H4 (cell line): Measurements from ENCODE around the gene KIR2DL3. TPM values are rescaled to one million over a fixed set of nuclear protein-coding genes. Genes with fewer than 3 reads are reported as not detected.

Source experiments
- DNase-seq: peaks from one replicate; pipeline ENCODE4 v3.0.0-alpha.2; 2015; ENCODE audit warnings: low spot score
- total RNA-seq: library from RNA; depleted of rRNA; stranded (reverse); fragments of >200 nt; shearing (Covaris generic); gene quantifications from 2 replicates; pipeline ENCODE4 v1.2.3, GENCODE V29; 2014; rRNA removed

KIR2DL3 gene
- total RNA-seq, 1 experiment from 2014 or later = not detected

DNA sequence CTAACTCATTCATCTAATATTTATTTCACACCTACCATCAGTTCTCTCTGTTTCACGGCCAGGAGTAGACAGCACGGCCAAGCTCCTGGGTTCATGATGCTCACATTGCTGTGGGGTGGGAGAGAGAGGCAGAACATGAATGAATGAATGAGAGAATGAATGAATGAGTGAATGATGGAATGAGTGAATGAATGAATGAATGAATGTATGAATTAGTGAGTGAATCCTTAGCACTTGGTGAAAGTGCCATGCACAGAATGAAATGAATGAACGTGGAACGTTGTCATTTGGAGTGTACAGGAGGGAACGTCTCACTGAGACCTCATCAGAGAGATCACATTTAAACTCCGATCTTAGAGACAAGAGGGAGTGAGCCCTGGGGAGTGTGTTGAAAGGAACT is 53.2 kb downstream of the KIR2DL3 start:
- DNase-seq = no peak

DNA sequence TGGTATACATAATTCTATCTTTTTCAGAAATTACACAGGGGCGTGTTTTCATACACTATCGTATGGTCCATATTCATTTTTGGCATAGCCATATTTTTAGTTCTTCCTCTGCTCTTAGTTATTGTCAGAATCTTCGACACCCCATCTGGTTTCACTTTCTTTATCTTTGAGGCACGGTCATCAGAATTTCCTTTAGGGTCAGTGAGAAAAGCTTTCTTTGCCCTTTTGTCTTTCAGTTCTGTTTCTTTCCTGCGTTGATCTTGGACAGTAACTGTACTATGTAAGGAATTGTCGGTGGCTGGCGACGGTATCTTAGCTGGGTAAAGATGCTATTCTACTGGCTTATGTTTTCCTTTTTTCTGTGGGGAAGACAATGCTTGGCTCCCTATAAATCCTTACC is 54.5 kb downstream of the KIR2DL3 start:
- no peak for DNase-seq

DNA sequence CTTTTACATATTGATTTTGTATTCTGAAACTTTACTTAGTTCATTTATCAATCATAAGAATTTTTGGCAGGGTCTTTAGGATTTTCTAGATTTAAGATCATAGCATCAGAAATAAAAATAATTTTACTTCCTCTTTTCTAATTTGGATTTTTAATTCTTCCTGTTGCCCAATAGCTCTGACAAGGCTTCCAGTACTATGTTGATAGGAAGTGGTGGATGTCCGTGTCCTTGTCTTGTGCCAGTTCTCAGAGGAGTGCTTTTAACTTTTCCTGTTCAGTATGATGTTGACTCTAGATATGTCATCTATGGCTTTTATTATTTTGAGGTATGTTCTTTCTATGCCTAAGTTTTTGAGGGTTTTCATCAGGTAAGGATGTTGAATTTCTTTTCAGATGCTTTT is 57.4 kb downstream of the KIR2DL3 start:
- DNase-seq = no peak

Other genes with a start within 250 kb of the KIR2DL3 start
- gene LAIR2, start 235.7 kb upstream of the KIR2DL3 start, total RNA-seq = not detected in 2 replicates
- not detected in 2 replicates for gene LILRA2, start 164.7 kb upstream of the KIR2DL3 start, total RNA-seq
- not detected in 2 replicates for gene LILRA1, start 144.9 kb upstream of the KIR2DL3 start, total RNA-seq
- not detected in 2 replicates for gene LILRB1, start 108.0 kb upstream of the KIR2DL3 start, total RNA-seq
- not detected in 2 replicates for gene LILRB4, start 75.5 kb upstream of the KIR2DL3 start, total RNA-seq
- not detected in 2 replicates for gene KIR3DL3, start 14.1 kb upstream of the KIR2DL3 start, total RNA-seq
- not detected in 2 replicates for gene KIR2DL1, start 31.3 kb downstream of the KIR2DL3 start, total RNA-seq
- not detected in 2 replicates for gene KIR2DL4, start 65.1 kb downstream of the KIR2DL3 start, total RNA-seq
- not detected in 2 replicates for gene KIR3DL1, start 78.0 kb downstream of the KIR2DL3 start, total RNA-seq
- gene KIR2DS4, start 94.2 kb downstream of the KIR2DL3 start, total RNA-seq = not detected in 2 replicates
- not detected in 2 replicates for gene KIR3DL2, start 111.9 kb downstream of the KIR2DL3 start, total RNA-seq
- not detected in 2 replicates for gene FCAR, start 135.7 kb downstream of the KIR2DL3 start, total RNA-seq
- gene NCR1, start 167.6 kb downstream of the KIR2DL3 start, total RNA-seq = 0.06 TPM in 1 of 2 replicates, not detected in the other
- gene NLRP7, start 209.0 kb downstream of the KIR2DL3 start, total RNA-seq = not detected in 2 replicates
- gene NLRP2, start 227.9 kb downstream of the KIR2DL3 start, total RNA-seq = 0.56 TPM in 1 of 2 replicates, not detected in the other